HUES64 (cell line): ENCODE results near the gene A4GNT.

Experiments
- H3K27ac ChIP-seq: 2 replicates; pipeline ENCODE4 v1.7.0; 2013; ENCODE audit warnings: low read depth, low read length, inconsistent platforms
- H3K27me3 ChIP-seq: 2 replicates; pipeline ENCODE4 v1.6.1; 2013; ENCODE audit warnings: mild to moderate bottlenecking, low read length; ENCODE audit not compliant: insufficient read depth
- H3K36me3 ChIP-seq: 2 replicates; pipeline ENCODE4 v1.6.1; 2013; ENCODE audit warnings: mild to moderate bottlenecking, low read length; ENCODE audit not compliant: insufficient read depth
- H3K4me1 ChIP-seq: 2 replicates; pipeline ENCODE4 v1.6.1; 2013; ENCODE audit warnings: mild to moderate bottlenecking, low read length, moderate library complexity; ENCODE audit not compliant: insufficient read depth
- H3K4me3 ChIP-seq: 2 replicates; pipeline ENCODE4 v1.5.1; 2013; ENCODE audit warnings: mild to moderate bottlenecking, low read length, moderate library complexity
- H3K9ac ChIP-seq: 2 replicates; pipeline ENCODE4 v1.6.1; 2013; ENCODE audit warnings: mild to moderate bottlenecking, low read depth, low read length
- H3K9me3 ChIP-seq: 2 replicates; pipeline ENCODE4 v1.6.1; 2013; ENCODE audit warnings: low read depth, low read length; ENCODE audit not compliant: insufficient read depth
- WGBS: fragments of 150-250, 120-280 bp; methylation state at CpG from one replicate; pipeline ENCODE4 v1.1.7; 2013; ENCODE audit warnings: missing lambda C conversion rate; 5-methylcytosine and 5-hydroxymethylcytosine counted together

The A4GNT gene

DNA sequence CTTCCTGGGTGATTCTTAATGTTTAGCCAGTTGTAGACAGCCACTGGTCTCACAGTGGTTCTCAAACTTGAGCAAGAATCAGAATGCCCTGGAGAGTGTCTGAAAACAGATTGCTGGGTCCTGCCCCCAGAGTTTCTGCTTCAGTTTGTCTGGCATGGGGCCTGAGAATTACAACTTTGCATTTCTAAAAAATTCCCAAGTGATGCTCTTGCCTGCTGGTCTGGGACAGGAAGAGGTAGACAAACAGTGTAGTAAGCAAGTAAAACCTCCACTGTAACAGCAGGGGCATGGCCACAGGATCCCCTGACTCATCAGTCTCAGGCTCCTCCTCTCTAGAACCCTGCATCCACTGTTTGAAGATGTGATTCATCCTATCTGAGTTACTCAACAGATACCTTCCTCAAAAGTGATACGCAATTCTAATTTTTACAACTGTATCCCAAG lies 53.3 kb downstream of the A4GNT start:
- 17% methylated on average over 1 of the region's 1 CpG for WGBS
- Histone ChIP-seq H3K4me1 (peaks cover 21% of the 10 kb centered on the region; the same call in 1 of the 2 replicates), H3K27ac (peak overlapping the region; percentile 40; the same call in 1 of the 2 replicates), H3K9ac (no peak overlapping the region), H3K27me3 (no peaks in the 10 kb centered on the region), H3K9me3 (no peaks in the 10 kb centered on the region), H3K36me3 (peaks cover 59% of the 10 kb centered on the region), H3K4me3 (no peak overlapping the region)

DNA sequence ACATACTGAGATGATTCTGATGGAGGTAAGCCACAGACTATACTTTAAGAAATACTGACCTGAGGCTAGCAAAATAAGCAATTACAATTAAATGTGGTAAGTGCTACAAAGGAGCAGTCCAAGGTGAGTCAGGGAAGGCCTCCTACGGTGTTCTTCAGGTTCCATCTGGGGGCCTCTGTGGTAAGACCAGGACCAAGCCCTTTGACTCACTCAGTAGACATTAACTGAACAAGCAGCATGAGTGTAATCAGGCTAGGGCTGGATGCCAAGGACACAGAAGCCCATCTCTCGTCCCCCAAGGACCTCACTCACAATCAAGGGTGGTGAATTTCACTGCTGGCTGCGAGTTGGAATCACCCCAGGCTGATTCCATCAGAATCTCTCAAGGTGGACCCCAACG lies 54.1 kb downstream of the A4GNT start:
- H3K9me3 ChIP-seq, result no peaks in the 10 kb centered on the region
- no peak overlapping the region for H3K27ac ChIP-seq
- no peaks in the 10 kb centered on the region for H3K27me3 ChIP-seq
- 83% methylated on average over 4 of the region's 4 CpGs for WGBS
- peaks cover 51% of the 10 kb centered on the region for H3K36me3 ChIP-seq
- no peak overlapping the region for H3K9ac ChIP-seq
- no peak overlapping the region for H3K4me3 ChIP-seq
- peaks cover 19% of the 10 kb centered on the region; the same call in 1 of the 2 replicates for H3K4me1 ChIP-seq
